IPS-18a (cell line): ENCODE results near the gene COL15A1.

Experiments used
- H3K27ac ChIP-seq: one replicate; pipeline ENCODE4 v1.5.1; 2013; ENCODE audit warnings: low read length
- H3K27me3 ChIP-seq: one replicate; pipeline ENCODE4 v1.6.1; 2013; ENCODE audit warnings: mild to moderate bottlenecking, low read length; ENCODE audit not compliant: control insufficient read depth, insufficient read depth
- H3K36me3 ChIP-seq: one replicate; pipeline ENCODE4 v1.6.1; 2013; ENCODE audit warnings: low read depth, low read length; ENCODE audit not compliant: control insufficient read depth
- H3K4me1 ChIP-seq: one replicate; pipeline ENCODE4 v1.6.1; 2013; ENCODE audit warnings: low read depth, low read length; ENCODE audit not compliant: control insufficient read depth
- H3K4me3 ChIP-seq: one replicate; pipeline ENCODE4 v1.5.1; 2013; ENCODE audit warnings: low read length
- H3K9ac ChIP-seq: one replicate; pipeline ENCODE4 v1.6.1; 2013; ENCODE audit warnings: mild to moderate bottlenecking, low read length, moderate library complexity
- H3K9me3 ChIP-seq: one replicate; pipeline ENCODE4 v1.6.1; 2013; ENCODE audit warnings: low read depth, low read length; ENCODE audit not compliant: control insufficient read depth

The COL15A1 gene

DNA sequence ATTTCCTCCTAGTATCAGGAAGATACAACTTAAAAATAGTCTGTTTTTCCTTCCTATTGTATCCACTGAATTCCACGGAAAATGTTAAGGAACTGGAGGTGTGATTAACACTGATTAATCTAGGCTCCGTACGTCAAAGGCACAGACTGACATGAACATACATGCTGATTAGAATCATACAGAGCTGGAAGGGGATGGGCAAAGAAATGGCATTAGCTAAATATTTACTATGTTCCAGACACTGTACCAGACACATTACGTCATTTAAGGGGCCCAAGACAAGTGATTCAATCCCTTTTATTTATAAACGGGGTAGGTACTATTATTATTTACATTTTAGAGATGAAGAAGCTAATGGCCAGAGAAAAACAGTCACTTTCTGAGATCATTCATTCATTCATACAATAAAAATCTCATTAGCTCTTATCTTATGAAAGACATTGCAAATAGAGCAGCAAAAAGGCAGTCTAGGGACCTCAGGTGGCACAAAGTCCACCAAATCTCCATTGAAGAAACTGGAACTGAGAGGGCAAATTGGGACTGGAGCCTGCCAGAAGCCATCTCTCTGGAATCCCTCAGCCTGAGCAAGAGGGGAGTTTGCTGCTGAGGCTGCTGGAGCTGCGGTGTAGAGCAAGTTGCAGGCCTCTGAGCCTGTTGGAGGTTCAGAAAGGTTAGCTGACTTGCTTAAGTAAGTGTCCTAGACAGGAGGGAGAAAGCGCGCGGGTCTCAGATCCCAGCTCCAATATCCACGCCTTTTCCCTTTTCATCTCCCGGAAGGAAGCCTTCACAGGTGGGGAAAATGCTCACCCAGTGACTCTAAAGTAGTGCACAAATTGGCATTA lies 159.6 kb downstream of the COL15A1 start:
- no peaks in the 10 kb centered on the region for H3K36me3 ChIP-seq
- H3K4me1 ChIP-seq = peaks cover 20% of the 10 kb centered on the region
- peaks cover 24% of the 10 kb centered on the region for H3K27me3 ChIP-seq
- H3K4me3 ChIP-seq = peak overlapping the region; percentile 78
- no peaks in the 10 kb centered on the region for H3K9me3 ChIP-seq
- H3K27ac ChIP-seq = no peak overlapping the region
- H3K9ac ChIP-seq = no peak overlapping the region

DNA sequence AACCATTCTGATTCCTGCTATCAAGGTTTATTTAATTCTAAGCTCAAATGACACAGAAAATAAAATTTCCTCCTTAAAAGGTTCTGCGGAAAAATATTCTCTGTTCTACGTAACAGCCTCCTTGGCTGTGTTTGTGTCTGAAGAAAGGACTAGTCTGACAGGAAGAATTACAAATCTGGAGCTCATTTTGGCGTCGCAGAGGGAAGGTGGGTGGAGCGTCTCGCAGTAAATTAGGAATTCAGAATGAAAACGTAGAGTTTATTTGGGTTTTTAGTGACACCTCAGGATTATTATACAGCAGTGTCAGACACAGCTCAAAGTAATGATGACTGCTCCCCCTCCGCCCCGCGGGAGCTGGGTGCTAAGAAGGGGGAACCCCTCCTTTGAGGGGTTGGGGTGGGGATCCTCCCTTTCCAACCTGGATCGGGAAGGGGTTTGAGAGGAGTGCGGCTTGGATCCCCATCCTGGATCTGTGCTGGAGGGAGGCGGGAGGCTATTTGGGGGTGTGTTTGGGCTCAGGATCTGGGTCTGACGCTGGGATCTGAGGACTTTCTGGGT lies 160.3 kb downstream of the COL15A1 start:
- Histone ChIP-seq H3K4me3 (peak overlapping the region; percentile 78), H3K27ac (no peak overlapping the region), H3K4me1 (peaks cover 20% of the 10 kb centered on the region), H3K9ac (peak overlapping the region; percentile 41), H3K27me3 (peaks cover 24% of the 10 kb centered on the region), H3K36me3 (no peaks in the 10 kb centered on the region), H3K9me3 (no peaks in the 10 kb centered on the region)

DNA sequence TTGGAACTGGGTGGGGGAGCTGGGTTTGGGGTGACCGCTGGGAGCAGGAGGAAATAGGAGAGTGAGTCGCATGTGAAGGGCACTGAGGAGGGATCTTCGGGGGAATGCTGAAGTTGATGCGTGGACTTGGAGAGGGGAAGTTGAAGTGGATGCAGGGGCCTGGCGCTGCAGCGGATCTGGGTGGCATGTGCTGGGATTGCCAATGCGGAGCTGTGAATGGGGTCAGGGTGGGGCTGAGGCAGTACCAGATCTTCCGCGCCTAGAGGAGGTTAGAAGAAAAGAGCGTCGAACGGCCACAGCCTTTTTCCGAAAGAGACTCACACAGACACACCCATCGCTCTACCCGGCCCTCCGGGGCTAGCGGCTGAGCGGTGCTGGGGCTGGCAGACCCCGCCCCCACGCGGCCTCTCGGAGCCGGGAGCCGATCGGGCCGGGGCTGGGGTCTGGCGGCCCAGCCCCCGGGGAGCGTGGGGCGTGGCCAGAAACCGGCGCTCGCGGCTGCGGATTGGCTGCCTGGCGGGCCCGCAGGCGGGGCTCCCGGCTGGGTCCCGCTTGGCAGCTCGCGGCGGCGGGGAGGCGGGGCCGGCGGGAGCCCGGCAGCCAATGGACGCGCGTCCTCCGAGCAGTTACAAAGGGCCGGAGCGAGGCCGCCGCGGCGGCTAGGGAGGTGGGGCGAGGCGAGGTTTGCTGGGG lies 160.9 kb downstream of the COL15A1 start, which contains the start of gene TGFBR1:
TSS of gene TGFBR1 (plus strand) at position 655 of the 693 bp plus-strand sequence. CDS start 93 bp downstream, outside the sequence.
- Histone ChIP-seq H3K9me3 (no peaks in the 10 kb centered on the region), H3K9ac (peak within 1 kb of the TSS; percentile 70), H3K36me3 (no peaks in the 10 kb centered on the region), H3K4me3 (peak within 1 kb of the TSS; percentile 92), H3K27ac (no peak within 1 kb of the TSS), H3K4me1 (peaks cover 20% of the 10 kb centered on the region), H3K27me3 (peaks cover 24% of the 10 kb centered on the region)

DNA sequence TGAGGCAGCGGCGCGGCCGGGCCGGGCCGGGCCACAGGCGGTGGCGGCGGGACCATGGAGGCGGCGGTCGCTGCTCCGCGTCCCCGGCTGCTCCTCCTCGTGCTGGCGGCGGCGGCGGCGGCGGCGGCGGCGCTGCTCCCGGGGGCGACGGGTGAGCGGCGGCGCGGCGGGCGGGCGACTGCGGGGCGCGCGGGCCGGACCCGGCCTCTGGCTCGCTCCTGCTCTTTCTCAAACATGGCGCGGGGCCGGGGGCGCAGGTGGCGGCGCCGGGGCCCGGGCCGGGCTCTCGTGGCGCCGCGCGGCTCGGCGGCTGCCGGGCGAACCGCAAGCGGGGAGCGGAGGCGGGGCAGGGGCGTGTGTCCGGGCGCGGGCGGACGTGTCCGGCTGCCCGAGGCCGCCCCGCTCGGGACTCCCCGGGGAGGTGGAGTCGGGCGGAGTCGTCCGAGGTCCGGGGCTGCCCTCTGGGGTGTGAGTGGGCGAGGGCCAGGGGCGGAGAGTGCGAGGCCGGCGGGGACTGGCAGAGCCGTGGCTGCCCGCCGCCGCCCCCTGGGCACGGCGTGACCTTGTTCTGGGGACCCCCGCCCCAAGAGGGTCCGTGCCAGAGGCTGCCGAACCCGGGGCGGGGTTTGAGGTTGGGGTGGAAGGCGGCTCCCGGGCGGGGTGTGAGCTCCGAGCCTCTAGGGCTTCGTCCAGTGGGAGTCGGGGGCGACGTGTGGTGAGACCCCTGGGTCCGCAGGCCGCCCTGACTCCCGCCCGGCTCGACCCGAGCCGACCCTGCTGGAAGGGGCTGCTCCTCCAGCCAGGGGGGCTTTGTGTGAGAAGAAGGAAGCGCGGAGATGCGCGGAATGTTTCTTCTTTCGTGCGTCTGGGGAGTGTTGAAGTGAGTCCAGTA lies 161.7 kb downstream of the COL15A1 start:
- Histone ChIP-seq H3K4me1 (peaks cover 20% of the 10 kb centered on the region), H3K9me3 (no peaks in the 10 kb centered on the region), H3K27ac (no peak overlapping the region), H3K36me3 (no peaks in the 10 kb centered on the region), H3K4me3 (peak overlapping the region; percentile 92), H3K9ac (peak overlapping the region; percentile 70), H3K27me3 (peaks cover 24% of the 10 kb centered on the region)

DNA sequence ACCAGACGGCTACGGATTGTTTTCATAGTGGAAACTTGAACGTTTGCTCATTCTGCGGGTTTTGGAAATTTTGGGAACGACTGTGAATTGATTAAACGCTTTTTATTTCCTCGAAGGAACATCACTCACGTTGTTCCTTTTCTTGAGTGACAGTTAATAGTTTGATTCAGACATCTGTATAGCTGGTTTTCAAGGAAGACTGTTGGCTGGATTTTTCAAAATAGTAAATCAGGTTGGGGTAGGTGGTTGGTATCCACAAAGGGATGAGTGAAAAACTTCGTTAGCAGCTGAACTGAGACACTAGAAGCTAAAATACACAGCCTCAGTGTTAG lies 162.3 kb downstream of the COL15A1 start:
- H3K27me3 ChIP-seq = peaks cover 24% of the 10 kb centered on the region
- H3K9me3 ChIP-seq = no peaks in the 10 kb centered on the region
- H3K36me3 ChIP-seq = no peaks in the 10 kb centered on the region
- H3K4me1 ChIP-seq = peaks cover 20% of the 10 kb centered on the region
- H3K4me3 ChIP-seq = peak overlapping the region; percentile 92
- no peak overlapping the region for H3K27ac ChIP-seq
- peak overlapping the region; percentile 70 for H3K9ac ChIP-seq

DNA sequence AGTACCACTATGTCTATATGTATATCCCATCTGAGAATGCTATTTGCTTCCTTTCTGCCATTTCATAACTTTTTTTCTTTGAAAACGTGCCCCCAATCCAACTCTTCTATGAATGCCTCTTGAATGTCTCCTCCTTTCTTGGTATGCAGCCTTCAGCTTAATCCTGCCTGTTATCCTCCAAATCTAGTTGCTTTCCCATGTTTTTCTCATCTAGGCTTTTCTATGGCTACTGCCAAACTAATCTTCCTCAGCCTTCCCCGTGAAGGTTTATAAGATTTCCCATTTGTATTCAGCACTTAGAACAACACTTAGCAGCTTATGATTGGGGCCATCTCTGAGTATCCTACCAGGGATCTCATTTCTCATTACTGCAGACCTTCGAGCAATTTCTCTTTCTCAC lies 163.7 kb downstream of the COL15A1 start:
- no peaks in the 10 kb centered on the region for H3K9me3 ChIP-seq
- H3K27me3 ChIP-seq = peaks cover 18% of the 10 kb centered on the region
- H3K4me3 ChIP-seq = no peak overlapping the region
- H3K4me1 ChIP-seq = peaks cover 20% of the 10 kb centered on the region
- H3K36me3 ChIP-seq = no peaks in the 10 kb centered on the region
- H3K9ac ChIP-seq = no peak overlapping the region
- H3K27ac ChIP-seq = no peak overlapping the region

DNA sequence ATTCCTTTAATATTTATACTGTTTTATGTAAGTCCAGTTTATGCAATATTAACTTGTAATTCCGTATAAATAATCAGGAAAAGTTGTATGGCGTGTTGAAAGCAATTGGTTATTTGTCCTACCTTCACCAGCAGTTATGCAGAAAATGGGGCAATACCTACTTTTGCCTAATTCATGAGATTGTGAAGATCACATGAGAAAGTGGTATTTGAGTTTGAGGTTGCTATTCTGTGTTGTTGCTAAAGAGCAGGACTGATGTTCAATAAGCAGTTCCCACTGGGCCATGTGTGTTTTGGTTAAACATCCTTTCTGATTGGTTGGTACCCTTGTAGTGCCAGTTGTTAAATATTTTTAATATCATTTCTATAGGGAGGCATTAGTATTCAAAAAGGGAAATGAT lies 164.4 kb downstream of the COL15A1 start:
- peaks cover 27% of the 10 kb centered on the region for H3K4me1 ChIP-seq
- no peaks in the 10 kb centered on the region for H3K9me3 ChIP-seq
- H3K9ac ChIP-seq = no peak overlapping the region
- no peak overlapping the region for H3K4me3 ChIP-seq
- no peaks in the 10 kb centered on the region for H3K36me3 ChIP-seq
- peaks cover 11% of the 10 kb centered on the region for H3K27me3 ChIP-seq
- no peak overlapping the region for H3K27ac ChIP-seq

DNA sequence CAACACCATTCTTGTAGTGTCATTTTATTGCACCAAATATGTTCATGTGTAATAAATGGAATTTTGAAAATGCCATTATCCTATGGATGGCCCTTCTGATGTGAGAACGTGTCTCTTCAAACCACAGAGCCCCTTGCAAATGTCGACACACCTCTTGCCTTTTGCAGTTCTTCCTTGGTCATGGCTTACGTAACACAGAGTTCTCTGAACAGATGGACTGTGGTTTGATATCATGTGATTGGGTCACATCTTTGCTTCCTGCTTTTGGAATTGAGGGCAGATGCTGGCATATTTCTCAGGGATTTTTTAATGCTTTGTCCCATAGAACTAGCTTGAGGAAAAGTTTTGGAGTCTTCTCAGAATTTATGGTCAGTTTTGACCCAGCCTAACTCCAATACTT lies 165.8 kb downstream of the COL15A1 start:
- Histone ChIP-seq H3K4me3 (no peak overlapping the region), H3K27me3 (no peaks in the 10 kb centered on the region), H3K36me3 (no peaks in the 10 kb centered on the region), H3K9ac (no peak overlapping the region), H3K27ac (no peak overlapping the region), H3K9me3 (no peaks in the 10 kb centered on the region), H3K4me1 (peaks cover 29% of the 10 kb centered on the region)

DNA sequence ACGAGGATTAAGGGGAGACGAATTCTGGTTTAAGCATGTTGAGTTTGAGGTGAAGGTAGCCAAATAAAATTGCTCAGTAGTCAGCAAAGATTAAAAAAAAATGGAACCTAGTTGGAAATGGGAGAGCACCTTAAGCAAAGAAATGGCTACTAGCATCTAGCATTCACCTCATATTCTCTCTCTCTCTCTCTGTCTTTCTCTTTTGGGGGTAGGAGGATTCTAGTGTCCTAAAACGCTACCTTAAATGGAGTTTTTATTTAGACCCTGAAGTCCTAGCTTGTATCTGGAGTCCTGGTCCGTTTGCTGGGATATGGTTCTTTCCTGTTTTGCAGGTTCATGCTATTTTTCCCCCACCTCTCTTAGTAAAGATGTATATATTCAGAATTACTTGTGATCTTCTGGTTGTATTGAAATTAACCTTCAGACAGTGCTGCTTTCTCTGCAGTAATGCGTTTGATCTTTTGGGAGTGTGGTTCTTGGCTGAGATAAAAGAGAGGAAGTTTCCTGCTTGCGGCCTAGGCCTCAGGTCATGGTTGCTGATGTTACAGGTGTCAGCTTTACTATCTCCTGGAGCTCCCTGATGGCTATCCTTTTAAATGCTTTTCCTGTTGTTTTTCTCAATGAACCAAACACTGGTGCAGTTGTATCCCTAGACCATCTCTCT lies 169.2 kb downstream of the COL15A1 start:
- Histone ChIP-seq H3K27ac (no peak overlapping the region), H3K27me3 (no peaks in the 10 kb centered on the region), H3K36me3 (no peaks in the 10 kb centered on the region), H3K9ac (no peak overlapping the region), H3K9me3 (no peaks in the 10 kb centered on the region), H3K4me1 (peaks cover 36% of the 10 kb centered on the region), H3K4me3 (no peak overlapping the region)

DNA sequence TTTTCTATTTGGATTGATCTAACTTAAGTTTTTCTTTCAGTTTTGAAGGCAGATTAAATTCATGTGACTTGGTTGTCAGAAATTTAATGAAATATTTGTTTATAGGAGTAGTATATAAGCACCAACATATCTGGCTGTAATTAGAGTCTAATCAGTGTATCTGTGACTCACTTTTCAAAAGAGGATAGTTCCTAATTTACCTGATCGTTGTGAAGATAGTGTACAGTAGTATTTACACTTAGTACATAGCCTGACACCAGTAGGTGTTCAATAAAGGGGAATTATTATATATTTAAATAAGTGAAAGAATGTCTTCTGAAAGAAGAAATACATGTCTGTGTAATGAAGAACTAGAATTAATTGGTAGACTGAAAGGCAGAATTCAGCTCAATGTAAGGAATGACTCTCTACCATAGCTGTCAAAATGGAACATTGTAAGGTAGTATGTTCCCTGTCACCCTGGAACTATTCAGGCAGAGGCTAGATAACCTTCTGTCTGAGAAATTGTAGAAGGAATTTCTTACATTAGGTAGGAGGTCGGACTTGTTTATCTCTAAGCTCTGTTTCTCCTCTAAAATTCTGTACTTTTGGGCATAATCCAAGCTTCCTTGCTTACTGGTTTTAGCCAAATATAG lies 169.8 kb downstream of the COL15A1 start:
- no peaks in the 10 kb centered on the region for H3K27me3 ChIP-seq
- no peak overlapping the region for H3K4me3 ChIP-seq
- H3K36me3 ChIP-seq = no peaks in the 10 kb centered on the region
- H3K9ac ChIP-seq = no peak overlapping the region
- H3K27ac ChIP-seq = no peak overlapping the region
- H3K9me3 ChIP-seq = no peaks in the 10 kb centered on the region
- peaks cover 36% of the 10 kb centered on the region for H3K4me1 ChIP-seq
